Right lobe of liver (tissue), 4 donors: ENCODE measurements around the gene TRIM66.

ENCODE experiments used
- POLR2A ChIP-seq: fragments of 450-650 bp; IDR thresholded peaks from one replicate; pipeline ENCODE4 v1.6.1; 2017; ENCODE audit warnings: antibody characterized with exemption, mild to moderate bottlenecking
- TF ChIP-seq, protein P1 (sequence below), 4 donors: fragments of 200-600 bp in 3 of 4; fragments of 450-650 bp in 1 of 4; IDR thresholded peaks; one replicate each; pipeline versions ENCODE4 v1.5.1 to v1.8.0; 2016 to 2022; ENCODE audit warnings: antibody characterized with exemption in 4 of 4, mild to moderate bottlenecking in 2 of 4
- donor health status: DM: no; HTN: no; CAD: no.
- donor health status: DM: no; HTN: no; CAD: no.
- donor health status: DM: no; HTN: yes; CAD: no.

DNA sequence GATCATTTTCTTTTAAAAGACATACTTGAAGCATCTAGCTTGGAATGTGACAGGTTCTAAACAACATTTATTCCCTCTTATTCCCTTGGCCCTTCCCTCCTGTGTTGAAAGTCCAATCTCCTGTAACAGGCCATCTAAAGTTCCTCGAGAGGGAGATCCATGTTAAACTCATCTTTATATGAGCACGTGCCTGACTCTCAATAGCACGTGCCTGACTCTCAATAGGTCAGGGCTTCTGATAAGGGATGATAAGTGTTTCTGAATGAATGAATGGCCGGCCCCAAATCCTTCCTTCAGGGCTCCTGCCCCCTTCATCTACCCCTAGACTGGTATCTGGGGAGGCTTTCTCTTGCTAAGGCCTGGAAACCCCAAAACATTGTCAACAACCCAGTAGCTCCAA, 27.3 kb upstream of the TRIM66 start:
- TF ChIP-seq, protein P1, sequence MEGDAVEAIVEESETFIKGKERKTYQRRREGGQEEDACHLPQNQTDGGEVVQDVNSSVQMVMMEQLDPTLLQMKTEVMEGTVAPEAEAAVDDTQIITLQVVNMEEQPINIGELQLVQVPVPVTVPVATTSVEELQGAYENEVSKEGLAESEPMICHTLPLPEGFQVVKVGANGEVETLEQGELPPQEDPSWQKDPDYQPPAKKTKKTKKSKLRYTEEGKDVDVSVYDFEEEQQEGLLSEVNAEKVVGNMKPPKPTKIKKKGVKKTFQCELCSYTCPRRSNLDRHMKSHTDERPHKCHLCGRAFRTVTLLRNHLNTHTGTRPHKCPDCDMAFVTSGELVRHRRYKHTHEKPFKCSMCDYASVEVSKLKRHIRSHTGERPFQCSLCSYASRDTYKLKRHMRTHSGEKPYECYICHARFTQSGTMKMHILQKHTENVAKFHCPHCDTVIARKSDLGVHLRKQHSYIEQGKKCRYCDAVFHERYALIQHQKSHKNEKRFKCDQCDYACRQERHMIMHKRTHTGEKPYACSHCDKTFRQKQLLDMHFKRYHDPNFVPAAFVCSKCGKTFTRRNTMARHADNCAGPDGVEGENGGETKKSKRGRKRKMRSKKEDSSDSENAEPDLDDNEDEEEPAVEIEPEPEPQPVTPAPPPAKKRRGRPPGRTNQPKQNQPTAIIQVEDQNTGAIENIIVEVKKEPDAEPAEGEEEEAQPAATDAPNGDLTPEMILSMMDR (IDR thresholded peaks at IDR 0.05): no peak
- TF ChIP-seq POLR2A: no peak
